HG02759 (cell line): Measurements from ENCODE around the gene GTF3C1.

Source experiments
- ATAC-seq: cut with Tn5 transposase; IDR thresholded peaks from one replicate; pipeline ENCODE4 v1.9.1; 2021; ENCODE audit warnings: mild to moderate bottlenecking, moderate library complexity; ENCODE audit not compliant: unreplicated experiment

The GTF3C1 gene

DNA sequence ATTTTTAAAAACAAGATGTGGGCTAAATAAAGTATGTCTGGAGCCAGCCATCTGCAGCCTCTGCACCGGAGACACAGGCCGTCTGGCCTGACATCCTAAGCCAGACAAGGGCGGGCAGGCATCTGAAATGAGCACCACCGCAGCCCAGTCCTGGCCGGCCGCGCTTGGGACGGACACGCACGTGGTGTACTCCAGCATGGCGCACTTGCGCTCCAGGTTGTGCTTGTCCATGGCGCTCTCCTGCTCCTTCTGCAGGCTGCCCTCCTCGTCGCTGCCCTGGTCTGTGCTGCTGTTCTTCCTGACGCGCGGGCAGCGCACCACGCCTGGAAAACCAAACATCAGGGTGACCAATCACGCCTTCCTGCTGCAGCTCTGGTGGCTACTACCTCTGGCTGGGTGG, 60.3 kb downstream of the GTF3C1 start:
- ATAC-seq: no peak

DNA sequence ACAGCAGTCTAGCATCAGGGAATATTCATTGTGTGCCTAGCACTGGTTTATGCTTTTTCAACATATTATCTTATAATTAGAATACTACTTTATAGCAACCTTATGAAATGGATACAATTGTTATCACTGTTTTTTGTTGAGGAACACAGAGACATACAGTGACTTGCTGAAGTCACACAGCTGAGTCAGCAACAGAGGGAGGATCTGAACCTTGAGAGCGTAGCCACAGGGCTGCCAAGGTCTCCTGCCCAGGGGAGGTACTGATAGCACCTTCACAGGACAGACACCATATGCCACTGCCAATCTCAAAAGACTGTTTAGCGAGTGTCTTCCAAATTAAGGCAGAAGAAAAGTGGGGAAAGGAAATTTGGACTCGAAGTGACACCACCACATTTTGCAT, 63.0 kb downstream of the GTF3C1 start:
- no peak for ATAC-seq

- no peak for ATAC-seq
Measured at GRCh38 chr16:27486344-27486743, 63.4 kb downstream of the GTF3C1 start.

GRCh38 chr16:27485811-27486210, 63.9 kb downstream of the GTF3C1 start:
- ATAC-seq: no peak

DNA sequence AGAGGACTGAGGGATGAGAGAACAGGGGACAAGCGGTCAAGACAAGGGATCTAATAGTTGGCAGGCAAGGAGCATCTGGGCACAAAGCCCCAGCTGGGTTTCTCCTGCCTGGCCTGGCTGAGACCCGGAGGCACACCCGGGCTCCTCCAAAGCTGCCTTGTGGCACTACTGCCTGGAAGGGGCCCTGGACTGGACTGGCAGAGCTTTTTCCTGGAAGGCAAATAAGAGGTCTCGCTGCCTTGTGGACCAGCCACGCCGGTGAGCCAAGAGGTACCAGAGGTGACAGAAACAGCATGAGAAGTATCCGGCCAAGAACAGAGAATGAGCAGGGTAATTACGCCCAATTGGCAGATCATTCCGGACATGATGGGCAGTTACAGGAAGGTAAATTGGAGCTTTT, 64.6 kb downstream of the GTF3C1 start:
- ATAC-seq: no peak

DNA sequence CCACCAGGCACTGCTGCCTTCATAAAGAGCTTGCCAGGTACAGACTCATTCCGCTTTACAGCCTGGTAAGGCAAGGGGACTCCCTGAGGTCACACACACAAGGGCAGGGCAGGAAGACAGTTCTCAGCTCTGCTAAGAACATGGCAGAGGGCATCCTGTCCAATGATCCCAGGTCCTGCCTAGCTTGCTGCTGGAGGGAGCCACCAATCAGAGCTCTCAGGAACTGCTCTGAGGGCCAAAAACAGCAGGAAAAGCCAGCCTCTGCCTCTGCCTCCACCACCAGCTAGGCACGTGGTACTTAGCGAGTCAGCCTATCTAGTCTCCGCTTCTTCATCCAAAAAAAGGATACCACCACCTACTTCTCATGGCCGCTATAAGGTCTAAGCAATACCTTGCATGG, 66.1 kb downstream of the GTF3C1 start:
- no peak for ATAC-seq

DNA sequence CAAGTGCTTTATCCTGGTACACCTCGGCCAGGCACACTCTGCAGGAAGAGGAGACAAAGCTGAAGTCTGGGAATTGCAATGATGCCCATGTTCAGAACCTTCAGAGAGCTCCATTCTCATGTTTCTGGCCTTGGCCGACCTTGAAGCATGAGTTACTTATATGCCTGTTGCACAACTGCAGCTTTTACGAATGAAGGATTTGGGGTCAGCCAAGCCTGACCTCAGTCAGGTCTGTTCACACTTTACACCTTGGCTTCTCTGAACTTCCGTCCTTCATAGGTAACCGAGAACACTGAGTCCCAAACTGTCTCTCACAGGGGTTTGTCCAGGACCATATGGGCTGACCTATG, 66.7 kb downstream of the GTF3C1 start:
- ATAC-seq: no peak

DNA sequence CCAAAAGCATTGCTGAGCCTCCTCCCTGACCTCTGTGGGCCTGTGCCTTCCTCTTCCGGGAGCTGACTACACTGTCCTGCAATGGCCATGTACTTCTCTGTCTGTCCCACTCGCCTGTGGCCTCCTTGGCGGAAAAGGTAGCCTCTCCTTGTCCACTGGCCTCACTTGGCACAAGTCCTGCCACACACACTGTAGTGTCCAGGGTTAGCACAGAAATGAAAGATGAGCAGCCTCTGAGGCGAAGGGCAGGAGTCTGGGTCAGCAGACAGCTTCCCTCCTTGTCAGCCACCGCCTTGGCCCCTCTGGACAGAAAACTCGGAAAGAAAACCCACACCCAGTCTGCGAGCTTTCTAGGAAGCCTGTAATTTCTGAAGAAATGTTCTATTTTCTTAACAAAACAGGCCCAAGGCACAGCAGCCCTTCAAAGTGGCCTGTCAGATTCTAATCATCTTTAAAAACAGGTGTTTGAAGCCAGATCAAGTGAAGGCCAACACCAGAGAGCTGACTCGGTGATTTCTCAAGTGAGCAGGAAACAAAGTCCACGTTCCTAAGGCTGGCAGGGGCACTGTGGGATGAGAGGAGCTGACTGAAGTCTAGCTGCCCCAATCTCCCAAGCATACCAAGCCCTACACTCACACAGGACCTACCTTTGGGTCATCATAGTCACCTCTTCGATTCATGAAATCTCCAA, 67.2 kb downstream of the GTF3C1 start:
- no peak for ATAC-seq

DNA sequence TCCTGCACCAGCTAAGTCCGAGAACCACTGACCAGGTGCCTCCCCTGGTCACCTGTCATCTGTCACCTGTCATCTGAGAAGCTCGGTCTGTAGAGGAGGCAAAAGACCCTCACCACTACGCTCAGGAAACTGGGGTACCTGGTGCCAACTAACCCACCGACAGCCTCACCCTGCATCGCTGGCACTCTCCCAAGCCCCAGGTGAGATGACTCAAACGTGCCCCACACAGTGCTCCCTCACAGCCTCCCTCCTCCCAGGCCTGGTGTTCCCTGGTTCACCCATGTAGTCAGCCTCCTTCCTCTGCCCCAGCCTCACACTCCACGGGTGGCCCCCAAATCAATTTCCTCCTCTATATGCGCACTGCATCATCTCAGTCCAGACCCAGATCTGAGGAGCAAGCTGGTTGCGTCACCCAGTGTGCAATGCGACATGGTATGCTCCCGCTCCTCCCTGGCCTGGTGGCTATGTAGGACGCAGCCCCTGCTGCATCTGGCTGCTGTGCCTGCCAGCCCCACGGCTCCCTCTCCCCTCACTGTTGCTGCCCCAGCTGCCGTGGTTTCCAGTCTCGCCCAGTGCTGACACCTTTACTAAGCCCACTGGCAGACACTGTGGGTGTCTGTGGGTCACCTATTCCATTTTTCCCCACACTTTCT, 68.3 kb downstream of the GTF3C1 start:
- ATAC-seq: no peak

- ATAC-seq: no peak
Measured at GRCh38 chr16:27480761-27481160, 69.0 kb downstream of the GTF3C1 start.

DNA sequence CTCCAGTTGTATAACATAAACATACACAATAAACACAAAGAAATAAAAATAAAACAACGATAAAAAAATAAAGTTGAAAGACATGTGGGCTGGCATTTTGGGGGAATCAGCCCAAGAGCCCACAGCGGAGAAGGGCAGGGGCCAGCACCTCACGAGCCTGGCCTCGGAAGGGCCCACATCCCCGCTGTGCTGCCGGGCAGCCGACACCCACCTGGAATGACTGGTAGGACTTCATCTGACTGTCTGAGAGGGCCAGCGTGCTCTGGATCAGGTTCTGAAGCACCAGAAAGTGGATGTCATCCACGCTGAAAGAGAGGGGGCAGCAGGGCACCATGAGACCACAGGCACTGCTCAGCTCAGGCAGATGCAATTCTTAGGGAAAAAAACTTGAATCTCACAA, 73.5 kb downstream of the GTF3C1 start:
- ATAC-seq: no peak

- no peak for ATAC-seq
Measured at GRCh38 chr16:27475561-27475960, 74.2 kb downstream of the GTF3C1 start.

DNA sequence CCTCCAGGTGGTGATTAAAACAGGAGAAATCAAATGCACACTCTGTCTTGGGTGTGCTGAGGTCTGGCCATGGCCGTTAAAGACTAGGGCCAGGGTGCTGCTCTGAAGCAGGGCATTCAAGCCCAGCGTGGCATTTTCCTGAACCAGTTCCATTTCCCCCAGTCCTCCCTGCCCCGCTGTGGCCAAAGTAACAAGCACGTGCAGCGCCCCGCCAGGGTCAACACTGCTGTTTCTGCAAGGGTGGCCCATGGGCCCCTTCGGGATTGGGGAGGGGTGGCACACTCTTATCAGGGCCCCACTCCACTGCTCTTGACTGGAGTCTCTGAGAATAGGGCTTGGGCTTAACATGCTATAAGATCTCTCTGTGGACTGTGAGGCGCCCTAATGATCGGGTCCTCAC, 74.8 kb downstream of the GTF3C1 start:
- no peak for ATAC-seq

DNA sequence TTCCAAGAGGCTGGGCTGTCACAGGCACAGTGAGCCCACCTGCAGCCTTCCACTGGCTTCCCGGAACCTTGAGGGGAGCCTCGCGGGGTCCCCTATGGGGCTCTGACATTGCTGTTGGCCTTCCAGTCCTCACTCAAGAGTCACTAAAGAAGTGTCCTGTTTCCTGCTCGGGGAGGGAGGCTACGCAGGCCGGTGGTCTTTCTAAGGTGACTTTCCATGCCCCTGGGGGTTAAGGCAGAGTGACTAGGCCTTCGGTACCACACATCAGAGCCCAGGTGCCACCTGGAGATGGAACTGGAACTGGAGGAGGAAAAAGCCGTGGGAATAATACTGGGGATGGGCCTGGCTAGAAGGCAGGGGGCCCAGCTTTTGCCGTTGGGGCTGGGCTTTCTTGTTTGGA, 75.7 kb downstream of the GTF3C1 start:
- ATAC-seq: no peak

DNA sequence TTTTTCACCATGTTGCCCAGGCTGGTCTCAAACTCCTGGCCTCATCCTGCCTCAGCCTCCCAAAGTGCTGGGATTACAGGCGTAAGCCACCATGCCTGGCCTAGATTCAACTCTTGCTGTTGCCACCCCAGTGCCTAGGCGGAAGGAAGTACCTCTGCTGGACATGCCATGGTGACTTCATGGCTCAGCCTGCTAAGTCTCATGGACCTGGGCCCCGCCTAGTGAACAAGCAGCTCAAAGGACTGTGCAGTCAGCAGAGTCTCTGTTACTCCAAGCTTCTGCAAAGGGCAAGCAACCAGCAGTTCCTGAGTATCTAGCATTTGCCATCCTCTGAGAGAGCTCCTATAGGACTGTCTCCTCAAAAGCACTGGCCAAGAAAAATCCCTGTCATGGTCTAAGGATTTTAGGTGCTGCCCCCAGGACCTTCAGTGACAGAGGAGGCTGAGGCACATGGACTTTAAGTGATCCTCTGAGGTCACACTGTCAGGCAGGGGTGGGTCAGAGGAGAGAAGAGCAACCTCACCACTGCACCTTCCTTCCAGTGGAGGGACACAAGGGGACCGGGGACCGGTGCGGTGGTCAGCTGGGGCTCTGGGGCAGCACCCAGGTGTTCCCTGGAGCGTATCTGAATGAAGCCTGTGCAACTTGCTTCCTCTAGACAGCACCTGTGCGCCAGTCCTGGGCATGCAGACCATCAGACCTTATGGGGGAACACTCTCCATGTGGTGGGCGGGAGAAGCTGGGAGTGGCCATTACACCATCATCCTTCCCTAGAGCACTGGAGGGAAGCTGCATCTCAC, 76.4 kb downstream of the GTF3C1 start:
- ATAC-seq: no peak

- no peak for ATAC-seq
Measured at GRCh38 chr16:27472091-27473020, 77.4 kb downstream of the GTF3C1 start.

DNA sequence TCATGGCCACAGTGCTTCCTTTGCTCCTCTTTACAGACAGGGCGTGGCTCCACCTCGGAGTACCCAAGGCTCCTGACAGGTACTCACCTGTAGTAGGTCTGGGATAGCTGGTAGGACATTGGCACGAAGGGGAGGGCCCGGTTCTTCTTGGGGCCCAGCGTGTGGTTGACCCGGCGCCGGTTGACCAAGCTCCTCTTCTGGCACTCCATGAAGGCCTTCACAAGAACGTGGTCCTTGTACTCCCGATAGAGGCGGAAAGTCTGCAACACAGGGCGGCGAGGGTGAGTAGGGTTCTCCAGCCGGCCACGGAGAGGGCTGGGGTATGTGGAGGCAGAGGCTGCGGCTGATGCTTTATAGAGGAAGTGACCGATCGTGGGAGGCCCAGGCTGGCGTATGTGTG, 78.1 kb downstream of the GTF3C1 start:
- no peak for ATAC-seq

DNA sequence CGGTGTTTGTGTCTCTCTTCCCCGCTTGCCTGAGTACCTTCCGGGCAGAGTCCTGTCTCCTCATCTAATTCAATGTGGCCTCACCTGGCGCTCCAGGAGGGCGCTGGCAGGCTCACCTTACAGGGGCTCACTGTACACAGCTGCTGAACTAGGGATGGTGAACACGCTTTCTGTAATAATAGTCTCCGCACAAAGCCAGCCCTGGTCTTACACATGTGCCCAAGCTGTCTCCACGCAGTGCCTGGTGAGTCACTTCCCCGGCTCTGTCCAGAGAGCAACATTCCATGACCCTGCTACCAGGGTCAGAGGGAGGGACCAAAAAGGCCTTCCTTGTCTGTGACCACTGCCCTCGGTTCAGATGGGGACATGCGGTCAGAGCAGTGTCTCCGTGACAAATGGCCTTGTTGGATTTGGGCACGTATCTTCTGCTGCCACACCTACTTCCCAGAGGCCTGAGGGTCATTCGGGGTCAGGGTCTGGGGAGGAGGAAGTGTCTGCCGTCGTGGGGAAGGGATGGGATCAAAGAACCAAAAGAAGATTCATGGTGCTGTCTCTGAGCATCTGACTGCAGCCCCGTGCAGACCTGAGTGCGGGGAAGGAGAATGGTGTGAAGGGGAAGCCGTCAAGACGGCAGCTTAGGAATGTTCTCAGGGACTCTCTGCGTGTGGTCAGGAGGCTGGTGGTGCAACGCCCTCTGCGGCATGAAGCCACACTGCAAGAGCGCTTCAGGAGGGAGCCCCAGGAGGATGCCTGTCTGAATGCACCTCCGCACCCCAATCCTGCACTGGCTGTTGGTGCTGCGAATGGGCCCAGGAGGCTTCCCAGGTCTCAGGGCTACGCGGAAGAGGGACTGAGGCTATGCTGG, 78.9 kb downstream of the GTF3C1 start:
- no peak for ATAC-seq

DNA sequence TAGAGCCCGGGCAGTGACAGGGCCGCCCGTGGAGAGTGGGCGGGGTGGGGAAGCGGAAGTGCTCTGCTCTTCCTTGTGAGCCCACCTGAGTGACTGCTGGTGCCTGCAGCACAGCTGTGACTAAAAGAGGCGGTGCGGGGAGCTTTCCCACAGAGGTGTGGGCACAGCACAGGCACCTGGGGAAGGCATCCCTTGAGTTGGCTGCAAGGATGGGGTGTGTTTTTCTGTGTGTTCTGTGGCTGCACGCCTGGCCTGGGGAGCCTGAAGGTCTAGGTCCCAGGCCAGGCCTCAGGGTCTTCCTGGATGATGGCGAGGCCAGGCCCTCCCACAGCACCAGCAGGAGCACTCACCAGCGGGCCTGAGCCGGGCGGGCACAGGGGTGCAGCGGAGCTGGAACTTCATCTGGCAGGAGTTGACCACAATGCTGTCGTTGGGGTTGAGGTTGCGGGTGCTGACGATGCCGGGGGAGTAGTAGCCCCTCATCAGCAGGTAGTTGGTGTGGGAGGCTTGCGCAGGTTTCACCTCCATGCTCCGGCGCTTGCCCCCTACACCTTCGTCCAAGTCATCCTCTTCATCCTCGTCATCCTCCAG, 80.7 kb downstream of the GTF3C1 start:
- ATAC-seq: no peak

DNA sequence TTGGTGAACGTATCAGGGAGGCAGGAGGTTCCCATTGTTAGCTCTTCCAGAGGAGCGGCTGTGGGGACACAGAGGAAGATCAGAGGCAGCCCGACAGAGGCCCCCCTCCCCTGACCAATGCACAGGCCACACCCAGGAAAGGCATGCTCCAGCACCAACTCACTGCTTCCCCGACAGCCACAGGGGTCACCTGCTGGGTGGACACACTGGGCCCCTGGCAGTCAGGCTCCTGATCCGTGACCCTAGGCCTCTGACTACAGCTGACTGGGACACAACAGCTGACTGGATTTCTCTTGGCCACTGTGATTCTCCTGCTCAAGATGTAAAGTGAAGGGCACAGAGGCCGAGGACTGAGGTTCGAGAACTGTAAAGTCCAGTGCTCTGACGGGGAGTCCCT, 84.2 kb downstream of the GTF3C1 start:
- ATAC-seq: no peak
